Renal pelvis (tissue), 4 donors: ENCODE results near the gene PARD6B. TPM values are rescaled to one million over a fixed set of nuclear protein-coding genes. Genes with fewer than 3 reads are reported as not detected.

Source experiments
- DNase-seq: peaks from one replicate; pipeline ENCODE4 v3.0.0-alpha.2; 2013
- polyA plus RNA-seq, 3 donors: library from polyadenylated mRNA; unstranded; fragments of 120-200 nt; gene quantifications; one replicate each; pipeline ENCODE4 v1.2.1, GENCODE V29; 2013; ENCODE audit not compliant: insufficient read length in 3 of 3

Gene PARD6B
- polyA plus RNA-seq, 3 donors, result 17.0 to 26.2 (median 21.1) TPM

DNA sequence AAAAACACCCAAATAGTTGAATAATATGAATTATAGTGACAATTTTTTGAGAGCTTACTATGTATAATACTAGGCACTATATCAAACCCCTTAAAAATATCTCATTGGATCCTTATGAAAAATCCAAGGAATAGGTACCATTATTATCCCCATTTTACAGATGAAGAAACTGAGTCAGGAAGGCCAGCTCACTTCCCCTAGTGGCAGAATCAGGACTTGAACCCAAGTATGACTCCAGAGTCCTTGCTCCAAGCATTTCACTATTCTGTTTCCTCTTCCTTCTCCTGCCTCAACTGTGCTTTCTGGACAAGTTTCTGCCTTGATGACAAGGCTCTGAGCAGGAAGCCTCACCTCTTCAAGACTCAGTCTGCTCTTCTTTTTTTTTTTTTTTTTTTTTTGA, 10.8 kb upstream of the PARD6B start:
- no peak for DNase-seq

DNA sequence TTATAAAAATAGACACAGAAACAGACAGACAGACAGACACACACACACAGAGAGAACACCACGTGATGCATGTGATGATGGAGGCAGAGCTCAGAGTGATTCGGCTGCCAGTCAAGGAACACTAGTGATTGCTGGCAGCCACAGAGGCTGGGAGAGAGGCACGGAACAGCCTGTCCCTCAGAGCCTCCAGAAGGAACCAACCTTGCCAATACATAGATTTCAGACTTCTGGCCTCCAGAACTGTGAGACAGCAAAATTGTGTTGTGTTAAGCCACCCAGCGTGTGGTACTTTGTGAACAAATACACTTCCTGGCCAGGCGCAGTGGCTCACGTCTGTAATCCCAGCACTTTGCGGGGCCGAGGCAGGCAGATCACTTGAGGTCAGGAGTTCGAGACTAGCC, 9.5 kb upstream of the PARD6B start:
- no peak for DNase-seq

DNA sequence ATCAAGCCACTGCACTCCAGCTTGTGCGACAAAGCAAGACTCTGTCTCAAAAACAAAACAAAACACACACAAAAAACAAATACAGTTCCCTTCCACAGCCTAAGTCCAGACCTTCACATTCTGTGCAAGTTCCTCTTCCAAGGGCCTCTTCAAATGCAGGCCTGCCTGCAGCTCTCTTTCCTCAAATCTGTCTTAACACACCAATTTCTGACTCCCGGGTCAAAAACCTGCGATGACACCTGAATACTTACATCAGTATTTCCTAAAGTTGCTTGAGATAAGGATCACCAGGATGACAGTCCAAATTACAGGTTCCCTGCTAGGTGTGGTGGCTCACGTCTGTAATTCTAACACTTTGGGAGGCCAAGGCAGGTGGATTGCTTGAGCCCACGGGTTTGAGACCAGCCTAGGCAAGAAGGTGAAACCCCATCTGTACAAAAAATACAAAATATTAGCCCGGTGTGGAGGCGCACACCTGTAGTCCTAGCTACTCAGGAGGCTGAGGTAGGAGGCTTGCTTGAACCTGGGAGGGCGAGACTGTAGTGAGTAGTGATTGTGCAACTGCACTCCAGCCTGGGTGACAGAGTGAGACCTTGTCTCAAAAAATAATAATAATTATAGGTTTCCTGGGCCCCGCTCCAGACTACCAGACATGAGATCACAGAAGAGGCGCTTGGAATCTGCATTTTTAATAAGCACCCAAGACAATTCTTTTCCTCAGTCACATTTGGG, 8.8 kb upstream of the PARD6B start:
- DNase-seq, result no peak

DNA sequence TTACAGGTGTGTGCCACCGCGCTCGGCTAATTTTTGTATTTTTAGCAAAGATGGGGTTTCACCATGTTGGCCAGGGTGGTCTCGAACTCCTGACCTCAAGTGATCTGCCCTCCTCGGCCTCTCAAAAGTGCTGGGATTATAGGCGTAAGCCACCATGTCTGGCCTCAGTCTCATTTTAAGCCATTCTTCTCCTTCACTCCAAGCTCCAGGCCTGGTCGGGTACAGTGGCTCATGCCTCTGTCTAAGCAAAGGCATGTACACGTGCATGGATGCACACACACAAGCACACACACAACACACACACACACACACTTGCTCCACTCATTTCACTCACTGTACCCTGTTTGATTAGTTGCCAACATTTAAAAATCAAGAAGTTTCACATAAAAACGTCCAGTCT, 7.7 kb upstream of the PARD6B start:
- DNase-seq, result no peak

DNA sequence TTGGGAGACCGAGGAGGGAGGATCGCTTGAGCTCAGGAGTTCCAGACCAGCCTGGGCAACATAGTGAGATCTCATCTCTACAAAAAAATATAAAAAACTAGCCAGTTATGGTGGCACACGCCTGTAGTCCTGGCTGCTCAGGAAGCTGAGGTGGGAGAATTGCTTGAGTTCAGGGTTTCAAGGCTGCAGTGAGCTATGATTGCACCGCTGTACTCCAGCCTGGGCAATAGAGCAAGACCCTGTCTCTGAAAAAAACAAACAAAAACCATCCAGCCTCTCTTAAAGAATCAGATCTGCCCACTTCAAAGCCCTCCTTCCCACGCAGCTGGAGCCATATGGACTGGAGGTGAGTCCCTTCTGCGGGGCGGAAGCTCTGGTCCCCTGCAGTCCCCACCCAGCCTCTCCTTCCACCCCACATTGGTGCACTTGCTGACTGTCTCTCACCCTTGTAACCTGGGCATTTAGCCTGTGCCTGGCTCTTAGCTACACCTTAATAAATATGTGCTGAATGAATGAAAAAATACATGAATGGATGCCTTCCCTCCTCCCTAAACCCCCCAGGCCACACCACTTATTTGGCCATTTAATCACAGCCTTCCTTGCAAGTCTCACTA, 7.2 kb upstream of the PARD6B start:
- DNase-seq, result no peak

DNA sequence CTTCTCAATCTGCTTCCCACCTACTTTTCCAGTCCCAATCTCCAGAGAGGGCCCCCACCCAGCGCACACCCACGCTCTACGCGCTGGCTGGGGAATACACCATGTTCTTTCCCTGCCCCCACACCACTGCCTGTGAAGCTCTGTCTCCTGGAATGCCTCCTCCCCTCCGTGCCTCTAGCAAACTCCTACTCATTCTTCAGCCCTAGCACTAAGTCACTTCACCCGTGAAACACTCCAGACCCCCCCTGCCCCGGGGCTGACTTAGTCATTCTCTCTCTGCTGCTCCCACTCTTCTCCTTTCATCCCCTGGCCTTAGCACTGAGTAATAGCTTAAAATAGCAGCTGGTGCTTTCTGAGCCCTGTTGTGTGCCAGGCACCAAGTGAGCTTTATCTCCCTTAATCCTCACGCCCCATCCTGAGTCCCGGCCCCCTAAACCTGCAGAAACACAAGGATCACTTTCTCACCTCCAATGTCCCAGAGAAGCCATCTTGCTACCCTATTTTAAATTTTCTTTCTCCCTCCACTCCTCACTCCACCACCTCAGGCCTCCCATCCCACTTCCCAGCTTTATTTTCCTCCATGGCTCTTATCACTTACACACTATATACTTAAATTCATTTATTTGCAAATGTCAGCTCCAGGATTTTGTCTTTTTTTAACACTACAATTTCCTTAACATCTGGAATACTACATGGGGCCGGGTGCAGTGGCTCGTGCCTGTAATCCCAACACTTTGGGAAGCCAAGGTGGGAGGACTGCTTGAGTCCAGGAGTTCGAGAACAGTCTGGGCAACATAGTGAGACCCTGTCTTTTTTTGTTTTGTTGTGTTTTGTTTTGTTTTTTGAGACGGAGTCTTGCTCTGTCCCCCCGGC, 6.3 kb upstream of the PARD6B start:
- peak; percentile 87 for DNase-seq

DNA sequence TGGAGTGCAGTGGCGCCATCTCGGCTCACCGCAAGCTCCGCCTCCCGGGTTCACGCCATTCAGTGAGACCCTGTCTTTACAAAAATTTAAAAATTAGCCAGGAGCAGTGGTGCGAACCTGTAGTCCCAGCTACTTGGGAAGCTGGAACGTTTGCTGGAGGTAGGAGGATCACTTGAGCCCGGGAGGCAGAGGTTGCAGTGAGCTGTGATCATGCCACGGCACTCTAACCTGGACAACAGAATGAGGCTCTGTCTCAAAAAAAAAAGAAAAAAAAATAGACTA, 5.7 kb upstream of the PARD6B start:
- no peak for DNase-seq

DNA sequence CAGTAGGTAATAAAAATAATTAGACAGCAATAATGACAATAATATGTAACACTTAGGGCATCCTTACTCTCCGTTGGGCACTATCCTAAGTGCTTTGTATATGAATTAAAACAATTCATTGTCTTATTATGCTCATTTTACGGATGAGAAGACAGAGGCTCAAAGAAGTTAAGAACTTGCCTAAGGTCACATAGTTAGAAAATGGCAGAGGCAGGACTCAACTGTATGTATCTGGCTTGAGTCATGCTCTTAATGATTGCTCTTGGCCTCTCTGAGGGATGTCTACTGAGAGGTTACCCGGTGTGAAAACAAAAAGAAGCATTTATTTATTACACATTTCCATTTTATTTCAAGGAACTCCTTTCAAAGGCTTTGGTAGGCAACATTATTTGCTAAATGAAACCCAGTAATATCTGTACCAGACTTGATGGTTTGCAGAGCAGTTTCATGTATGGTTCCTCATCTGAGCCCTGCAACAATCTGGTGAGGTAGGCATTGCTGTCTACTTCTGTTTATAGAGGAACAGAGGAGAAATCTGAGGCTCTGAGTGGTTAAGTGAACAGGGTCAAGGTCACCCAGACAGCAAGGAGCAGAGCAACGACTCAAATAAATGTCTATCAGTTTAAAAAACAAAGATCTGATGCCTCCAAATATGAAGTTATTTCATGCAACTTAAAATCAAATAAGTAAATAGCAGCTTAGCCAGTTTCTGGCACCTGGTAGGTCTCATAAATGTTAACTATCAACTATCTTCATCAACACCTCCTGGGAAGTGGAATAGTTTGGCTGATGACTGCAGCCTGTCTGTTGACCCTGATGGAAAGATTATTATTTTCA, 4.2 kb upstream of the PARD6B start:
- DNase-seq, result no peak

DNA sequence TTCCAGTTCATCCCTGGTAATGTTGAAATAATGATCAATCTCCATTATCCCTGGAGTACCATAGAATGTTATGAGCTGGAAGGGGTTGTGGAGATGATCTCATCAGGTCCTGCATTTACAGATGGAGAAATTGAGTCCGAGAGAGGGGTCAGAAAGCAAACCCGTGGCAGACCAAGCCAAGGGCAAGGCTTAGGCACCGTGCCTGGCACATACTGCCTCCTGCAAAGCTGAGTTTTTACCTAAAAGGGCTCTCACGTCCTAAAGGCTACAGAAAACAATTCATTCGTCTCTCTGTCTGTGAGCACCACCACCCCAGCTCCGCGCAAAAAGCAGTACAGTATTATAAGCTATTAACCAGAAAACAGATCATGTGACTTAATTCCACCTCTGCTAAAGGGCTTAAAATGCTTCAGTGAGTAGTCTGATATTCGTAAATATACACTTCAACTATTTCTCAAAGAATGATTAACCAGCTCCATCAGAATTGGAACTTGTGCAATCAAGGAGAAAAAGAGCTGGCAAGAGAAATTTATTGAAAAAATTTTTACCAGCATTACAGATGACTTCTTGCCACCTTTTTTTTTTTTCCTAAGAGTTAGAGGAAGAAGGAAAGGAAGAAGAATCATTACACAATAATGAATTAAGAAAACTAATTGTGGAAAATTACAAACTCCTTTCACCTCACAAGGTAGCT, 3.4 kb upstream of the PARD6B start:
- no peak for DNase-seq

DNA sequence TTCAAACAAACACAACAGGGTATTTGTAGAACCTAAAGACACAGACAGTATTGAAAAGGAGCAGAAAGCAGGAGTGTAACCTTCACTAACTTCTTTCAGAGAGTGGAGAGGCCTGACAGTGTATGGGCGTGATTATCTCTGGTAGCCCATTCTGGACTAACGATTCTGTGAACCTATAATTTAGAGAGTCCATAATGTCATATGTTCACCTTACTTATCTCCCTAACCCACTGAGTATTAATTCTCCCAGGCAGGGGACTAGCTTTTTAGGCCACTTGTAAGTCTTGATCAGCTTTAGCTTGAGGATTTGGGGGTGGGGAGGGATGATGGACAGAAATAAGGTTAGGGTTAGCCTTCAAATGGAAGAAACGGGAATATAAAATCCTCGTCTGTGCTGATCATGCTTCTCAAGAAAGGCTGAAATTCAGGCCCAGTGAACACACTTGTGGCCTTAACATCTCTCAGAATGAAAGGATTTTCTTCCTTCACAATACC, 2.8 kb upstream of the PARD6B start:
- no peak for DNase-seq

DNA sequence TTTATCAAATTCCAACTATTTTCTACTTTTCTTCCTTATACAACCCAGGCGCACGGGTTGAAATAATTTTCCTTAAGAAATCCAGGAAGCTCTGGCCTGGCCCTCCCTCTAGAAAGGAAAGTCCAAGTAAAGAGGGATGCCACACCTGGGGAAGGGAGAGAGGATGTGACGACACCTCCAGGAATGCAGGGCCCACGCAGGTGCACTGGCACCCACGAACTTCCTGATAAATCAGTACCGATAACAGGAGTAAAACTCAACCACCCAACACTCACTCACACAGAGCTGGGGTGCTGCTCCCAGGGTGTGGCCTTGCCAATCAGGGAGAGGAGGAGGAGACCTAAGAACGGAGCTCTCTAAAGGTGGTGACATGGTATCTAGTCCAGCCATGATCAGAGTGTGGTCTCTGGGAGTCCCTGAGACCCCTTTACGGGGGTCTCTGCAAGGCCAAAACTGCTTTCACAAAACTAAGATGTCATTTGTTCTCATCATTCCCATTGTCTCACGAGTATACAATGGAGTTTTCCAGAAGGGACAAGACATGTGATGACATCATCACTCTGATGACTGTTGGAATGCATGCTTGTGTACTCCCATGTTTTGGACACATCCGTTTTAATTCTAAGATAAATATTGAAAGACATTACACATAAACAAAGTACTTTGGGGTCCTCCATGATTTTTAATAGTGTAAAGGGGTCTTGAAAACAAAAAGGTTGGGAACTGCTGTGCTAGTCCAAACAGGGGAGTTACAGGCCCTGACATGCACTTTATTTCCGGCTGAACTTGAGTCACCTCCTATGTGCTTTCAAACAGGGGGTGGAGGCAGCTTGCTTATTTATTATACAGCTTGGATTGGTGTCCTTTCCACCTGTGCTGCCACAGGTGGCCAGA, 2.2 kb upstream of the PARD6B start:
- no peak for DNase-seq

DNA sequence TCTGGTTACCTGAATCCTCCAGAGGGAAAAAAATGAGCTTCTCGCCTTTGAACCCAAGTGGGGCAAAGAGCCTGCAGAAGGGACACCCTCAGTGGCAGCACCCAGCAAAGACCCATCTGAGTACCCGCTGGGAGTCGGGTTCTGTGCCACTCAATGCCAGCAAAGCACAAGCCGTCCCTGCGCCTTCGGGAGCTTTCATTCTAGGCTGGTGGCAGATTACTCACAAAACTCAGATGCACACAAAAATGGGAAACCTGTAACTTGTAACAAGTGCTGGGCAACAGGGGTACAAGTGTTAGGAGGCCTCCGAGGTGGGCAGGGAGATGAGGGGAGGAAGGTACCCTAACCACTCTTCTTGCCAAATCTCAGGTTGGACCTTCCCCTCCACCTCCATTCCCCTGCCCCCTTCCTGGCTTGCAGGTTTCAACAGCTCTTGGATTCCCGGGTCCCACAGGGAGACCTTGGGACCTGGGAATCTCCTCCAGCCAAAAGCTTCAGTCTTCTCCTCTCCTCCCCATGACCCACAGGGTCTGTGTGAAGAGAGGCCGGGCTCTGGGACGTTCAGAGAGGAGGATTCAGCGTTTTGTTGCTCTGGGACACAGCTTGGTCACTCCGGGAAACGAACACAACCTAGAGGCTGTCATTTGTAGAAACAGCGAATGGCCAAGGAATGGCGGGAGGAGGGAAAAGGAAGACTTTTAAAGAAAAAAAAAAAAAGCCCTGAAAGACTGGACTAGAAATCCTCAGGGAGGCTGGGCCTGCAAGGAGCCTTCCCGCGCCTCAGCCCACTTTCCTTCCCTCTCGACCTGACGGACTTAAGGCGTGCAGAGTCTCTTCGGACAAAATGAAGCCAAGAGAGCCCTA, 1.2 kb upstream of the PARD6B start:
- DNase-seq, result no peak

DNA sequence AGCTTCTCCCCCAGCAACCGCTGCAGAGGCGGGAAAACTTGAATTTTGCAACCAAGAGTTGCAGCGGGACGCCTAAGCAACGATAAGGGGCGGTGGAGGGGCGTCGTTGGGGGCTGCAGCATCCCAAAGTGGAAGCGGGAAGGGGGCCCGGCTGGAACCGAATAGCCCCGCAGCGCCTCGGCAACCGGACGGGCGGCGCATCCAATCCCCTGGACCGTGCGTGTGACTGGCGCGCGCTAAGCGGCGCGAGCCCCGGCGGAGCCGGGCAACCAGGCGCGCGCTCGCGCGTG, 670 bp upstream of the PARD6B start:
- DNase-seq, result no peak

DNA sequence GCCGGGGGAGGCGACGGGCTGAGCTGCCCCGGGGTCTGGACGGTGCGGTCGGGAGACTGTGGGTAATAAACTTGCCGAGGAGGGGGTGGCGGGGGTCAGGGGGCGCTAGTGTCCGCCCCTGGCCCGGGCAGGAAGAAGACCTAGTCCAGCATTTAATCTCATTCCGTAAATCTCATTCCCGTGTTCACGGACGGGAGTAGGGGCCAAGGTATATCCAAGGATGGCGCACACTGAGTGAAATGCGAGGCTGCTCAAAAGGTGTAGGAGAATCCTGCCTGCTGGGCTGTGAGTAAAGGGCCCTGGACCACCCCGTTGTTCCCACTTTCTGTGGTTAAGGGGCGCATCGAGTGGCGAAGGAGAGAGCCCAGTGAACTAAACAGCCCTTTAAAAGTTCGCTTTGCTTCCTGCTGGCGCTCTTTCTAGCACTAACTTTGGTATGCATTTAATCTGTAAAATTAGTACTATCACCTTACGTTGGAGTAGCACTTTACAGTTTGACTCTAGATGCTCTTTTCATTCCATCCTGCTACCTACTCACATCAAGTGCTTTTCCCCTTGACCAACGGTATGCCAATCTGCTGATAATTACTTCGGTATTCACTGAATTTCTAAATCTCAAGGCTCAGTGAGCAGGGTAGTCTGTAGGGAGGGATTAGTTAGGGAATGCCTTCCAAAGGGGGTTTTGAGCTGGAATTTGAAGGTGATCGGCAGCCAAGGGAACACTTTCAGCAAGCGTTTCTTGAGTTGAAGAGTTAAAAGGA, 730 bp downstream of the PARD6B start:
- DNase-seq, result no peak

DNA sequence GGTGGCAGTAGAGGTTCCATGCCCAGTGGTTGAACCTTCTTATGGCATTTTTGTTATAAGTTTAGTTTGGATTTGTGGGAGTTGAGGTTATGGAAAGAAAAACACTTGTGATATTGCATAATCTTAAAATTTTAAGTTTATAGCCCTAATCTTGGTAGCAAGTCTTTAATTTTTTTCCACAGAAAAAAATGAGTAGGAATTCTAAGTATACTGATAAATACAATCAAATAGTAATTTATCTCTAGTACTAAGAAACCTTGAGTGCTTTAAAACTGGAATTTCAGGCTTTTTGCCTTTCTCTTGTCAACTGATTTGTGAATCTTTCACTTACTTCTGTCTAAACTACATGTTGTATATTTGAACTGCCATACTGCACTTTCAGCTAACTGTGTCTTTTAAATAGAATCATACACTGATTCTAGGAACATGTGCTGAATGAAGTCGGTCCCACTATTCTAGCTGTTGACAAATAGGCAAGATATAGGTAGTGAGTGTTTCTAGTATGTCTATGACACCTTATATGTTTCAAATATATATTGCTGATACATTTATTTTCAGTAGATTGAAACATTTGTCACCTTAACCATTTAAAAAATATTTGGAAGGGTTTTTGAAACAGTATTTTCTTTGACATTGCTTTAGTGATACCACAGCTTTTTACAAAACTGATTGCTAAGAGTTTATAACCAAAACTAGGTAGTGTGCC, 2.4 kb downstream of the PARD6B start:
- no peak for DNase-seq

DNA sequence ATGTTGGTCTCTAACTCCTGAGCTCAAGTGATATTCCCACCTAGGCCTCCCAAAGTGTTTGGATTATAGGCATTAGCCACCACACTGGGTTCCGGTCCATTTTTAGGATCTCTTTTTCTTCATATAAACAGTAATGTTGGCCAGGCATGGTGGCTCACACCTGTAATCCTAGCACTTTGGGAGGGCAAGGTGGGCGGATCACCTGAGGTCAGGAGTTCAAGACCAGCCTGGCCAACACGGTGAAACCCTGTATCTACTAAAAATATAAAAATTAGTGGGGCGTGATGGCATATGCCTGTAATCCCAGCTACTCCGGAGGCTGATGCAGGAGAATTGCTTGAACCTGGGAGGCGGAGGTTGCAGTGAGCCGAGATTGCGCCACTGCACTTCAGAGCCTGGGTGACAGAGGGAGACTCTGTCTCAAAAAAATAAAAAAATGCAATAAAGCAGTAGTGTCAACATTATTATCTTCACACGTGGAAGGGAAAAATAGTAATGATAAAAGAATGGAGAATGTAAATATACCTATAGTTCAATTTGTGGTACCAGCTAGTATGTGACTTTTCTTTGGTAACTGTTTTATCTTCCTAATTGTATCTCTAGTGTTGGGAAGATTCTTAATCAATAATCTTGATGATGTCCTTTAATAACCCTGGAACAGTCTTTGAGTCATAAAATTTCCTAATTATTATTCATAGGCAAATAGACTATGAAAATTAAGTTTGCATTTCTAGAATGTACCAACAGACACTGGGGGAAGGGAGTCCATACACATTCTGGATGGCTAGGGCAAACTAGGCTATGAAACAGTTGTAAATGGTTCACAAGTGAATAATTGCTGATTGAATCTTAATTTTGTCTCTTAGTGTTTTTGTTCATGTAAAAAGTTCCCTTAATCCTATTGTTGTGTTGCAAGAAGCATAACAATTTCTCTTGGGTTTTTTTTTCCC, 3.6 kb downstream of the PARD6B start:
- no peak for DNase-seq

DNA sequence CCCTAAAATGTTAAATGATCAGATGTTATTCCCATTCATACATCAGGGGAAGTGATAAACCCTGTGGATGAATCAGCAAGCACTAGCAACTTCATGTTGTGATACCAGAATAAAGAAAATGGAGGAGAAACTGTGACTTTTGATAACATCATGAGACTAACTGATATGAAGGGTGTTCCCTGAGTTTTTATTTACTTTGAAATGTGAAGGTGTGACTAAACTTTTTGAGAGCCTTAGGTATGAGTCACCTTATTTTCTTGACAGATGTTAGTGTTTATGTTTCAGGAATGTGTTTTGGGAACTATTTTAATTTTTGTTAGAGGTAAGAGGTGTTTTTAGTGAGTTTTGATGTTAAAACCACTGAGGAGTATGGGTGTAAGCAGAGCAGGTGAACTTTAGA, 4.4 kb downstream of the PARD6B start:
- DNase-seq, result no peak
